Suppressor macrophage (primary cell): ENCODE results near the gene RGPD3.
A peak's percentile ranks its signal among the peaks of the same experiment; 100 is the strongest.
"Not testable (repeated sequence)": the region's sequence is repeated elsewhere in the genome, so short reads cannot be mapped to it uniquely, and the experiment has no call there.

Experiments used
- DNase-seq, 4 experiments: peaks; one replicate each; pipeline ENCODE4 v3.0.0-alpha.2; 2020 to 2022
- total RNA-seq, 17 experiments: gene quantifications; one replicate each; lab custom pipeline; 2026; ENCODE audit warnings: mixed read lengths in 6 of 17, inconsistent platforms in 3 of 17; lab: John Stamatoyannopoulos, UW

The RGPD3 gene
- 0.10 to 2.1 (median 0.42) reads per million in 17 experiments for total RNA-seq

DNA sequence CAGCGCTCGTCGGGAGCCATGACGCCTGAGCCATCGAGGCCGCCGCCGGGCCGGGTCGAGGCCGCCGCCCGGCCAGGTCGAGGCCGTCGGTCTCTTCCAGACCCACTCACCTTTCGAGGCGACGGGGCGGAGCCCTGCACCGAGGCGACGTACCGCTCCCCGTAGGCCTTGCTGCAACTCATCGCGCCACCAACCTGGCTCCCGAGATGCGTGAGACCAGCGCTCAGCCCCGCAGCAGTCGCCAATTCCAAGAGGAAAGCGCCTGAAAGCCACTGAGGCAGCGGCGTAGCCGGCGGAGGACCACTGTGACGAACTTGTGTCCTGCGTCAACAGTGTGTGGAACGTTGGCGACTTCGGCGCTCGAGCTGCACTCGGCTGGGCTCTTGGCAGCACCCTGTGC lies at the start of gene RGPD3:
Gene RGPD3, minus strand, starts transcription at position 307 of the 400 bp plus-strand sequence. Its CDS starts 125 bp downstream, at position 182.
- not testable (repeated sequence) for DNase-seq

DNA sequence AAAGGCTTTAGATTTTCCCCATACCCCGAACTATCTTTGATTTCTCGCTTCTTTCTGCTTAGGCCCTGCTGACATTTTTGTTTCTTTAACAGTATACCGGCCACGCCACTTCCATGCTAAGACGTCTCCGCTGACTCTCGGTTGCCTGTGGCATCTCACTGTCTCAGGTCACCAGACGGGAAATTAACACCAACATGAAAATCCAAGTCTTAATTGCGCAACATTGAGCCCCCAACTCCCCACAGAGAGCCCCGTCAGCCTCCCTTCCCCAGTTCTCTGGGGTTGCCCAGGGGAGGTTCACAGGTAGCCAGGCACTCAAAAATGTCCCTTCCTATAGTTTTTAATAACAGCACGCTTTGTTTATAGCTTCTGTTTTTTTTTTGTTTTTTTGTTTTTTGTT lies 49.1 kb upstream of the RGPD3 start:
- no peak for DNase-seq

- DNase-seq, result no peak
Observed at GRCh38 chr2:106516864-106517263, 48.7 kb upstream of the RGPD3 start.

GRCh38 chr2:106516436-106516835 lies 48.2 kb upstream of the RGPD3 start:
- no peak for DNase-seq

DNA sequence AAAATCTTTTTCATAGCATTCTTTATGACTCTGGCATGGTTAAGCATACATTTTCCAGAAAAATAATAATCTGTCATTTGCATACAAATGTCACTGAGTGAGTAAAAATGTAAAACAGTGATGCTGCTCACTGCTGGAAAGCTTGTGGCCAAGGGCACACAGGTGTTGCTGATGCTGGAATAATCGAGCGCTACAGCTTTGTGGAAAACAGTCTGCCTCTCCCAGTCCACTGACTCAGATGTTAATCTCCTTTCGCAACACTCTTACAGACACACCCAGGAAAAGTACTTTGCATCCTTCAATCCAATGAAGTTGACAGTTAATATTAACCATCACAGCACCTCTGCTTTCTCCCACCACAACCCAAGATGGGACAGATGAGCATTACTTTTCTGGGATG lies 46.6 kb upstream of the RGPD3 start:
- DNase-seq, result not testable (repeated sequence)

GRCh38 chr2:106513391-106513790 lies 45.2 kb upstream of the RGPD3 start:
- DNase-seq, result not testable (repeated sequence)

- peak in 2 of 4 experiments; percentile 24 to 28 for DNase-seq
Observed at GRCh38 chr2:106511934-106512333, 43.7 kb upstream of the RGPD3 start.

DNA sequence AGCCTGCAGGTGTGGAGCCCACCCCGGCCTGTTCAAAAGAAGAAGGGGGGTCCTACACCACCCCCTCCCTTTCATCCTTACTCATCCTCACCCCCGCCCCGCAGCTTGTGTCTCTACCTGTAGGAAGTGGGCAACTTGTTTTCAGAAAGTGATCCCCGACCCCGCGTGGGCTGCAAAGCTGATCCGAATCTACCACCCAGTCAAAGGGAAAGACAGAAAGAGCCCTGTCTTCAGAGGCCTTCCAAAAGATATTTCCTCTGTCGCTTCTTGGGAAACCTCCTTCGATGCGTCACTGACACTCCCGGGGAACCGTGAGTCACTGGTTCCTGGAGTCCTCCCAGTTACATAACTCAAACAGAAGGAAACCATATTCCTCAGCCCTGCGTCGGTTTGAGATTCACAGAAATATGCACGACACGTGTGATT lies 43.3 kb upstream of the RGPD3 start:
- DNase-seq, result peak; percentile 84 to 92 (median 90)

GRCh38 chr2:106510791-106511190 lies 42.6 kb upstream of the RGPD3 start:
- peak in 2 of 4 experiments; percentile 50 to 56 for DNase-seq

DNA sequence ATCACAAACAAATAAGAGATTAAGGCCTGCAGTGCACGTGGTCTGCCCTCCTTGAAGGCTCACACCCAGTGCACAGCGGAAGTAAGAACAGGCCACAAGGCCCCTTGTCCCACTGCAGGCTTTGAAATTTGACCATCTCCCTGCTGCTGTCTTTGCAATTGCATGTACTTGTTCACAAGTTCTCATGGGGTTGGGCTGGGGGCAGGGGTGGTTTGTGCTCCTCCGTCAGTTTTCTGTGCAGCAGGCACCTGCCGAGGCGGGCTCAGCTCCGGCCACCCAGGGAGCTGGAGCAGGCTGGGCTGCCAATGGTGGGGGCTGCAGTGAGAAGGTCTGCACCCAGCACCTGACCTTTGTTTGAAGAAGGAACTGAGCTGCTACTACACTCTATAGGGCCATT lies 41.2 kb upstream of the RGPD3 start:
- DNase-seq, result not testable (repeated sequence)

- not testable (repeated sequence) for DNase-seq
Observed at GRCh38 chr2:106508660-106509373, 40.6 kb upstream of the RGPD3 start.

- DNase-seq, result not testable (repeated sequence)
Observed at GRCh38 chr2:106506002-106506687, 37.9 kb upstream of the RGPD3 start.

DNA sequence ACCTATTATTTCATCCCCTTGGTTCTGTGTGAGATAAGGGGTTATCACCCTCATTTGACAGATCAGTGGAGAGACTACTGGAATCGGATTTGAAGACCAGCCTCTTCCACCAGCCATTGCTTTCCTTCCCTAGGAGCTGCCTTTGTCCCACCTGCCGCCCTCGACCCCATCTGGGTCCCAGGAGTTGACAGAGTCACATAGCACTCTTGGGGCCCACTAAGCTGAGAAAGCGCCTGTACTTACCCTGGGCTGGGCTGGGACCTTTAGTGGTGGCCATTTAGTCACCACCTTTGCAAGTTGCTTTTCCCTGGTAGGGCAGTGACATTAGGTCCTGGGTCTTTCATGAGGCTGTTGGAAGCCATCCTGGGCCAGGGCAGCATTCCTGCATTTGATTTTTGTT lies 36.6 kb upstream of the RGPD3 start:
- not testable (repeated sequence) for DNase-seq

DNA sequence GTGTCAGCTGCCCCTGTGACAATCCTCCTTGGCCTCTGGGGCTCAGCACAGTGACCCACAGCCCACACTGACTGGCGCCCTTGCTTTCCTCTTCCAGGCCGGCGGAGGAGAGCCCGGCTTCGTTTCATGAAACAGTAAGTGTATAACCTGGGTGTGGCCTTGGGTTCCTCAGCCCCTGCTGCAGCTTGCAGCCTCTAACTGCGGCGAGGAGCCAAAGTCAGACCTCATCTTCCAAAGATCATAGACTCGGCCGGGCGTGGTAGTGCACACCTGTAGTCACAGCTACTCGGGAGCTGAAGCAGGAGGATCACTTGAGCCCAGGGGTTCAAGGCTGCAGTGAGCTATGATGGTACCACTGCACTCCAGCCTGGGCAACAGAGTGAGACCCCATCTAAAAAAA lies 36.0 kb upstream of the RGPD3 start:
- not testable (repeated sequence) for DNase-seq

DNA sequence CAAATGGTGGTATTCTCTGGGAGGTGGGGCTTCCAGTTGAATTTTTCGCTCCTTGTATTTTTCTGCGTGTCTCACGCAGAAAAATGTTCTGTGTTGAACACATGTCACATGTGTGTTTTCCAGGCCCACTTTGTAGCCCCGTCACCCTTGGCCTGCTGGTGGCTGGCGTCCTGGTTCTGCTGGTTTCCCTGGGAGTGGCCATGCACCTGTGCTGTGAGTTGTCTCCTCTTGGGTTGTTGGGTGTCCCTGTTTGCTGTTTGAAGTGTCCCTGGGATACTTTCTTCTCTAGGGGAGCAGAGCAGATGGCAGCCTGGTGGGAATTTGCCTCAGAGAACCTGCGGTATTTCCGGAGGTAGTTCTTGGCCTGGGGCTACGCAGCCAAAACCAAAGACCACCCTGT lies 34.1 kb upstream of the RGPD3 start:
- not testable (repeated sequence) for DNase-seq

DNA sequence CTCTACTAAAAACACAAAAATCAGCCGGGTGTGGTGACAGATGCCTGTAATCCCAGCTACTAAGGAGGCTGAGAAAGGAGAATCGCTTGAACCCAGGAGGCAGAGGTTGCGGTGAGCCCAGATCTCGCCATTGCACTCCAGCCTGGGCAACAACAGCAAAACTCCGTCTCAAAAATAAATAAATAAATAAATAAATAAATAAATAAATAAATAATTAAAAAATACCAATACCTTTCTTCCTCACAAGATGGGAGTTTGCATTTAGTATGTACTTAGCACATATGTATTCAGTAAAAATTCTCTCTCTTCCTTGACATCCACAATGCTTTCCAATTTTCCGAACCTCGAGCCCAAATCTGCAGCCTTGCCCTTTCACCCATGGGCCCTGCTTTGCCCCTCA lies 32.1 kb upstream of the RGPD3 start:
- not testable (repeated sequence) for DNase-seq

- not testable (repeated sequence) for DNase-seq
Observed at GRCh38 chr2:106498549-106498948, 30.3 kb upstream of the RGPD3 start.

DNA sequence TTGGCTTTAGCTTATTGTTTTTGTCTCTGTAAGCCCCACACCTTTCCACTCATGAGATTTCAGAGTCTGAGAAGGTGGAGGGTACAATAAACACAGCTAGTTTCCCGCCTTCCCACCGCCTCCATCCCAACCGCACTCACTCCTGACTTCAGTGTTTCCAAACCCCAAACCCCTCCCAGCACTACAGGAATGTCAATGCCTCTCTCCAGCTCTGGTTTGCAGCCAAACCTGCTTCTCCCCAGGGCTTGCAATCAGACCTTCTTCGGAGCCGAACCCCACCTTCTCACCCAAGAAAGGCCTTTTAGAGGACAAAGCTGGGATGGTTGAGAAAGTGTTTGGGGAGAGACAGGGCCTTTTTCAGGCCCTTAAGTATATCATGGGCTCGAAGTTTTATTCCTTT lies 24.7 kb upstream of the RGPD3 start:
- DNase-seq, result not testable (repeated sequence)

DNA sequence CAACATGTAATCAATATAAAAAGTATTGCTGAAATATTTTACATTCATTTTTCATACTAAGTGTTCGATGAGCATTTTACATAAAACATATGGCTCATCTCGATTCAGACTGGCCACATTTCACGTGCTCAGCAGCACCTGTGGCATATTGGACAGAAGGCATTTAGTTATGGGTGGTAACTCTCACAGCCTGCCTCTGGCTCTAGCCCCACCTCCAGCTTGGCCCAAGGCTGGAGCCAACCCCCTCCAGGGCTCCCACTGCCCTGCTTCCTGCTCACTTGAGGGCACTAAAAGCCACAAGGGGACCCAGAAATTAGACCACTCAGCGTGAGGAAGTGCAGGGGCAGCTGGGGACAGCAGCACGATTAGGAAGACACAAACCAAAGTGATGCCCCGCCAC lies 24.2 kb upstream of the RGPD3 start:
- not testable (repeated sequence) for DNase-seq

DNA sequence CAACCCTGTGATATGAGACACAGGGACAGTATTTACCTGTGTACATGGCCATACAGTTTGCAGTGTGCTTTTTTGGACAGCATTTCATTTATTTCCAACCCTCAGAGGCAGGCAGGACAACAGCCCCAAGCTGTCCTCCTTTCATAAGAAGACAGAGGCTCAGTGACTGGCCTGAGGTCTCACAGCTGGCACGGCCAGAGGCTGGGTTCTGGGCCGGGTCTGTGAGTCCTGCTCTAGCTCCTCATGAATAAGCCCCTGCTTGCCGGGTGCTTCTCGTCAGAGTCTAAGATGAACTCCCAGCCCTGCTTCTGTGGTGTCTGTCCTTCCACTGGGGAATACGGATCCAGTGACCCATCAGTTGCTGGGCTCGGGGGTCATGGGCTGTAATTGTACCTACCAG lies 21.5 kb upstream of the RGPD3 start:
- not testable (repeated sequence) for DNase-seq

DNA sequence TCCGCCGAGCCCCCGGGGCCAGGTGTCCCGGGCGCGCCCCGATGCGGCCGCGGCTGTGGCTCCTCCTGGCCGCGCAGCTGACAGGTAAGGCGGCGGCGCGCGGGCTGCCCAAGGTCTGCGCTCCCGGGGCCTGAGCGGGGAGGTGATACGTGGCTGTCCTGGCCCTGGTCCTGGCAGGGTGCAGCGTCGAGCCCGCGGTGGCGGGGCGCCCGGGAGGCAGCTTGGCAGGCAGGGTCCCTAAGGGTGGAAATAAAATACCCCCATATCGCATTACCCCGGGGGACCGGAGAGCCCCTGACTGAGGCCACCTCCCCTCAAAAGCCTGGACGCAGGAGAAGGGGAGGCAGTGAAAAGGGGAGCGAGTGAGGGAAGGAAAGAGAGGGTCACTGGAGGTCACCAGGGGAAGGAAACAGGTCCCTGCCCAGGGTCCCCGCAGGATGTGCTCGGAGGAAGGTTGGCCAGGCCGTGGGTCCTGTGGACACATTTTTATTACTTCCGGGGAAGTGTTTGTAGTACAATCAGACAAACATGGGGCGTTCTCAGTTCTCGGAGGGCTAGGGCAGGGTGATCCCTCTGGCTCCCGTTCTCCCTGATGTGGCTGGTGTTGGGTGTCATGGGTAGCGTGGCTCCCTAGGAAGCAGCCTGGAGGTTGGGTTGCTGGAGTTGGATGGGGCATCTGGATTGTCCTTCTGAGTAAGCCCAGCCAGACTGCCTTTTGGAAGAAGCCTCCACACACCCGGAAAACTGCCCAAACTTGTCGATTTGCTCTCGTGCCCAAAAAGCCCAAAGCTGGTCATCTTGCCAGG lies 19.4 kb upstream of the RGPD3 start:
- DNase-seq, result not testable (repeated sequence)

DNA sequence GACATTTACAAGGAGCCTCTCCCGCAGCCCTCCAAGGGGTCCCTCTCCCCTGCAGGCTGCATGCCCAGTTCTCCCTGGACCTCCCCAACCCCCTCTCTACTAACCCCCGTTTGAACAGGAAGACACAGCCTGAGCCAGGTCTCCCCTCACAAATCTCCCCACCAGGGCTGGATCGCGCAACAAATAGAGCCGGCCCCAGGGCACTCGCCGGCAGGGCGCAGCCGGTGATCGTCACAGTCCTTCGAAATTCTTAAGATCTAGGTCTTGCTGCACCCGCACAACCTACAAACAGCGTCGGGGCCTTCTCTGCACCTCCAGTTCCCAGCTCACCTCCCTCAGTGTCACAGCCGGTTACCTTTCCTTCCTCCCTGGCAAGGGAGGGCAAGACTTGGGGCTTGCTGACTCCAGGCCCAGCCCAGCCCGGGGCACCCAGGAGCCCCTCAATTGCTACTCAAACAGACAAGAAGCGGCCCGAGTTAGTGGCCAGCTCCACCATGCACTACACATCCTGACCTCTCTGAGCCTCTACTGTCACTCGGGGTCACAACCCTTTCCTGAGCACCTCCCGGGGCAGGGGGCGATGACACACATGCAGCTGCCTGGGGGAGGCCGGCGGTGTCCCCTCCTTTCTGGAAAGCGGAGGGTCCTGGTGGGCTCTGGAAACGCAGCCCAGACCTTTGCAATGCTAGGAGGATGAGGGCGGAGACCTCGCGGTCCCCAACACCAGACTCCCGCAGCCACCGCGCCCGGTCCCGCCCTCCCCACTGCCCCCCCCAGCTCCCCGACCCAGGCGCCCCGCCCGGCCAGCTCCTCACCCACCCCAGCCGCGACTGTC lies 18.6 kb upstream of the RGPD3 start, which contains the start of gene CD8B2:
Gene CD8B2, plus strand, starts transcription at position 814 of the 835 bp plus-strand sequence. CDS start 63 bp downstream, outside the sequence.
- DNase-seq, result not testable (repeated sequence)
